BLaER1 (cell line): ENCODE data around the gene CATSPERD.
A peak's percentile ranks its signal among the peaks of the same experiment; 100 is the strongest.
"Not testable (repeated sequence)": the region's sequence is repeated elsewhere in the genome, so short reads cannot be mapped to it uniquely, and the experiment has no call there.

ENCODE experiments used
- H3K27ac ChIP-seq: shearing (Covaris generic); formaldehyde crosslinking; 2 replicates; pipeline ENCODE4 v1.8.1; 2022
- H3K27me3 ChIP-seq: shearing (Covaris generic); formaldehyde crosslinking; 2 replicates; pipeline ENCODE4 v1.8.1; 2022
- H3K36me3 ChIP-seq: shearing (Covaris generic); formaldehyde crosslinking; 2 replicates; pipeline ENCODE4 v1.8.1; 2022
- H3K4me1 ChIP-seq: shearing (Covaris generic); formaldehyde crosslinking; 2 replicates; pipeline ENCODE4 v1.8.1; 2022
- H3K4me2 ChIP-seq: shearing (Covaris generic); formaldehyde crosslinking; 2 replicates; pipeline ENCODE4 v1.8.1; 2022
- H3K4me3 ChIP-seq: shearing (Covaris generic); formaldehyde crosslinking; 2 replicates; pipeline ENCODE4 v1.8.1; 2022
- H3K9ac ChIP-seq: shearing (Covaris generic); formaldehyde crosslinking; 2 replicates; pipeline ENCODE4 v1.8.1; 2022
- H3K9me3 ChIP-seq: shearing (Covaris generic); formaldehyde crosslinking; 2 replicates; pipeline ENCODE4 v1.8.1; 2022
- H4K20me1 ChIP-seq: shearing (Covaris generic); formaldehyde crosslinking; 2 replicates; pipeline ENCODE4 v1.8.1; 2022
- Cebpa-rat ChIP-seq: shearing (Covaris generic); IDR thresholded peaks from 2 replicates; pipeline ENCODE4 v1.8.1; 2022

CATSPERD gene

DNA sequence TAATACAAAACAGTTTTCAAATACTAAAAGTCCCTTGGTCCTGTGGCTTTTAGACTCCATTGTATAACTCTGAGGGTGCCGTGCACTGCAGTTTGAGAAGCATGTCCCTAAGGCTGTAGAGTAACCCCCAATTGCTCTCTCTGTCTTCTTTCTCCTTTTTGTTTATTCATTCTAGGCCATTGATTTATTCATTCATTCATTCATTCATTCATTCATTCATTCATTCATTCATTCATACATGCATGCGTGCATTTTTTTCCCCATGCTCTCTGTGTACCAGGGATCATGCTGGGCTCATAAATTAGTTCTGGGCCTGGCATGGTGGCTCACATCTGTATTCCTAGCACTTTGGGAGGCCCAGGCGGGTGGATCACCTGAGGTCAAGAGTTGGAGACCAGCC, 44.8 kb downstream of the CATSPERD start:
- TF ChIP-seq Cebpa-rat: no peak
- H3K4me3 ChIP-seq: no peak overlapping the region
- peaks cover 35% of the 10 kb centered on the region for H3K4me1 ChIP-seq
- no peak overlapping the region for H3K9ac ChIP-seq
- no peak overlapping the region for H3K4me2 ChIP-seq
- no peaks in the 10 kb centered on the region for H3K36me3 ChIP-seq
- H3K9me3 ChIP-seq: no peaks in the 10 kb centered on the region
- H3K27ac ChIP-seq: no peak overlapping the region
- no peaks in the 10 kb centered on the region for H3K27me3 ChIP-seq
- H4K20me1 ChIP-seq: no peaks in the 10 kb centered on the region

DNA sequence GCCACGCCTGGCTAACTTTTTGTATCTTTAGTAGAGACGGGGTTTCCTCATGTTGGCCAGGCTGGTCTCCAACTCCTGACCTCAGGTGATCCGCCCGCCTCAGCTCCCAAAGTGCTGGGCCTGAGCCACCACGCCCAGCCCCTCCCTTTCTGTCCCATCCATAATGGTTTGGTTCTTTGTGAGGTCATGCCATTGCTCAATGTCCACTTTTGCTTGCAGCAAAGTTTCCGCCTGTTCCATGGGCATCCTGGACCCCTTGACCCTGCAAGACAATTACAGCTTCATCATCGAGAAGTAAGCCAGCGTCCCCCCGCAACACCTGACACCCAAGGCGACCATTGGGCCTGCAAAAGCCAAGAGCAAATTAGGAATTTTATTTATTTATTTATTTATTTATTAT, 47.5 kb downstream of the CATSPERD start:
- Histone ChIP-seq H3K4me3 (no peak overlapping the region), H3K9ac (no peak overlapping the region), H3K27me3 (no peaks in the 10 kb centered on the region), H3K27ac (no peak overlapping the region), H4K20me1 (no peaks in the 10 kb centered on the region), H3K9me3 (no peaks in the 10 kb centered on the region), H3K36me3 (no peaks in the 10 kb centered on the region), H3K4me1 (peaks cover 49% of the 10 kb centered on the region), H3K4me2 (peak overlapping the region; percentile 50)
- TF ChIP-seq Cebpa-rat: no peak

DNA sequence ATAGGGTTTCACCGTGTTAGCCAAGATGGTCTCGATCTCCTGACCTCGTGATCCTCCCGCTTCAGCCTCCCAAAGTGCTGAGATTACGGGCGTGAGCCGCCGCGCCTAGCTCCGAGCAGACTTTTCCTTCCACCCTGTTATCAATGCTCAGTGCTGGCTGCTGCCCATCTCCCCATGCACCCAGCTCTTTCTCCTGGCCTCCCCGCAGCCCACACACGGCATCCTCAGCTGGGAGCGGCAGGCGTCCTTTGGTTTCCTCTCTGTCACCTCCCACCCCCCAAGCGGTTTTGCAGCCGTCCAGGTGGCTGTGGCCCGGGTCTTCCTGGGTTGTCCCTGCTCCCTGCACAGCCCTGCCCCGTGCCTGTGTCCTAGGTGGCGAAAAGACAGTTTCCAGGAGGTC, 52.0 kb downstream of the CATSPERD start:
- H3K9ac ChIP-seq: no peak overlapping the region
- peaks cover 48% of the 10 kb centered on the region for H3K4me1 ChIP-seq
- H3K36me3 ChIP-seq: no peaks in the 10 kb centered on the region
- H3K27ac ChIP-seq: no peak overlapping the region
- H3K4me3 ChIP-seq: no peak overlapping the region
- TF ChIP-seq Cebpa-rat: no peak
- no peaks in the 10 kb centered on the region for H3K9me3 ChIP-seq
- H3K27me3 ChIP-seq: no peaks in the 10 kb centered on the region
- H3K4me2 ChIP-seq: peak overlapping the region; percentile 40
- H4K20me1 ChIP-seq: no peaks in the 10 kb centered on the region

DNA sequence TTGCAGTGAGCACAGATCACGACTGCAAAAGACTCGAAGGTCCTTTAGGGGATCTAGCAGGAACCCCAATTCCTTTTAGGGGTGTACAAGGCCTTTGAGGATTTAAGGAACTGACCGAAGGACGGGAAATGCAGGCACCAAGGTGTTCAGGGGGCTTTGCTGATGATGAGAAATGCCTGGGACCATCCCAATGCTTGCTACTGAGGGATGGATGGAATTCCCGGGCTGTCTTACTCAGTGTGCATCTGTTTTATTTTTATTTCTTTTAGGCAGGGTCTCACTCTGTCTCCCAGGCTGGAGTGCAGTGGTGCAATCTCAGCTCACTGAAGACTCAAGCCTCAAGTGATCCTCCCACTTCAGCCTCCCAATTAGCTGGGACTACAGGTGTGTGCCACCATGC, 52.8 kb downstream of the CATSPERD start:
- Histone ChIP-seq H3K4me2 (peak overlapping the region; percentile 40; the same call in 1 of the 2 replicates), H3K9ac (no peak overlapping the region), H3K27ac (no peak overlapping the region)

DNA sequence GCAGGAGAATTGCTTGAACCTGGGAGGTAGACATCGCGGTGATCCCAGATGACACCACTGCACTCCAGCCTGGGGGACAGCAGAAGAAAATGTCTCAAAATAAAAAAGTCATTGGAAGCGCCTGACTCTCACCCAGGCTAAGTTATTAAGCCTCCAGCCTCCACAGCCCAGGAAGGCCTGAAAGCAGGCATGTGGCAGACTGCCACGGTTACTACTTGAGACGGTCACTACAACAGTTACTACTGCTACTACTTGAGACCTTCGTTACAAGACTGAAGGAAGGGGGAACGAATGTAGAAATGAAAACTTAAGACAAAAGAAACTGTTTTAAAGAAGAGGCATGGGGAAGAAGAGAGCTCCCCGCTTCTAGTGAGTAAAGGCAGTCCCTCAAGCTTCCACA, 54.5 kb downstream of the CATSPERD start:
- Histone ChIP-seq H3K9ac (no peak overlapping the region), H3K27me3 (no peaks in the 10 kb centered on the region), H3K4me1 (peaks cover 22% of the 10 kb centered on the region), H3K4me2 (no peak overlapping the region), H3K36me3 (no peaks in the 10 kb centered on the region), H4K20me1 (no peaks in the 10 kb centered on the region), H3K4me3 (no peak overlapping the region), H3K9me3 (no peaks in the 10 kb centered on the region), H3K27ac (no peak overlapping the region)
- no peak for TF ChIP-seq Cebpa-rat

More for the DNA sequence above, 52.8 kb downstream of the CATSPERD start:
- Histone ChIP-seq H4K20me1 (no peaks in the 10 kb centered on the region), H3K4me1 (peaks cover 39% of the 10 kb centered on the region), H3K9me3 (no peaks in the 10 kb centered on the region), H3K4me3 (no peak overlapping the region), H3K27me3 (no peaks in the 10 kb centered on the region), H3K36me3 (no peaks in the 10 kb centered on the region)
- no peak for TF ChIP-seq Cebpa-rat

DNA sequence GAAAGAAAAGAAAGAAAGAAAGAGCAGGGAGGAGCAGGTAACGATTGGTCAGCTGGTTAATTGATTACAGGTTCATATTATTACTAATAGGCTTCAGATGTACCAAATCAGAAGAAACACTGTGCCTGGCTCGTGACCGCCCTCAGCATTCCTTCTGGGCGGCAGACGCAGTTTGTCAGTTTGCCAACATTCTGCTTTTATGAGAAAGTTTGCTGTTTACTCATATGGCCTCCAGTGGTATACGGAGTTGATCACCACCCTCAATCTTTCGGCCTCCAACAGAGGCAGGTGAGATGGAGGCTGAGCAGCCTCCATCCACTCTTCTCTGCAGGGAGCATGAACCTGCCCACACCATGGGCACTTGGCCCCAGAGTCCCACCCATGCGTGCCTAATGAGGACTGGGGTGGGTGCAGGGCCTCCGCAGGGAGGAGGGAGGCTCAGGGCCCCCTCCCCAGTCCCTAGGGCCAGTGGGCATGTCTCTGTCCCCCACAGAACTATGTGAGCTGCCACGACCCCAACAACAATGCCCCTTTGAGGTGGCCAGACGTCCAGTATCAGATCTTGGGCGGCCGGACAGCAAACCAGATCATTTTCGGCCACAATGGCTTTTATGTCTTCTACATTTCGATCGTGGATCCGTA, 55.4 kb downstream of the CATSPERD start:
- TF ChIP-seq Cebpa-rat: no peak
- H3K36me3 ChIP-seq: no peaks in the 10 kb centered on the region
- H4K20me1 ChIP-seq: no peaks in the 10 kb centered on the region
- H3K4me3 ChIP-seq: no peak overlapping the region
- no peak overlapping the region for H3K27ac ChIP-seq
- no peaks in the 10 kb centered on the region for H3K27me3 ChIP-seq
- H3K4me2 ChIP-seq: no peak overlapping the region
- H3K4me1 ChIP-seq: peaks cover 19% of the 10 kb centered on the region
- H3K9me3 ChIP-seq: no peaks in the 10 kb centered on the region
- H3K9ac ChIP-seq: no peak overlapping the region

DNA sequence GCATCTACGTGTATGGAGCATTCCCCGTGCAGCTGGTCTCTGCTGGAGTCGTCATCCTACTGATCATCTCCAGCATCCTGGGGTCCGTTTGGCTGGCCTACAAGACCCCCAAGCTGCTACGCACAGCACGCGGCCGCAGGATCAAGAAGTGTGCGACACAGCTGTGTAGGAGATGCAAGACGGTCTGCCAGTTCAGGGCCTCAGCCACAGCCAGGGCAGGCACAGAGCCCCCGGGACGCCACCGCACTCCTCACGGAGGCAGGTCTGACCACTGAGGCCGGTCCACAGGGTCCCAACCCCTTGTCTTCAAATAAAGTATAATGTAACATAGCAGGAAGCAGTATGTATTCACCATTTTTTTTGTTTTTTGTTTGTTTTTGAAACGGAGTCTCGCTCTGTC, 58.0 kb downstream of the CATSPERD start:
- Histone ChIP-seq H3K27ac (no peak overlapping the region), H3K27me3 (no peaks in the 10 kb centered on the region), H3K9me3 (no peaks in the 10 kb centered on the region), H3K4me1 (peaks cover under 1% of the 10 kb centered on the region; the same call in 1 of the 2 replicates), H3K4me2 (no peak overlapping the region), H4K20me1 (no peaks in the 10 kb centered on the region), H3K4me3 (no peak overlapping the region), H3K36me3 (peaks cover 16% of the 10 kb centered on the region), H3K9ac (no peak overlapping the region)
- TF ChIP-seq Cebpa-rat: no peak

DNA sequence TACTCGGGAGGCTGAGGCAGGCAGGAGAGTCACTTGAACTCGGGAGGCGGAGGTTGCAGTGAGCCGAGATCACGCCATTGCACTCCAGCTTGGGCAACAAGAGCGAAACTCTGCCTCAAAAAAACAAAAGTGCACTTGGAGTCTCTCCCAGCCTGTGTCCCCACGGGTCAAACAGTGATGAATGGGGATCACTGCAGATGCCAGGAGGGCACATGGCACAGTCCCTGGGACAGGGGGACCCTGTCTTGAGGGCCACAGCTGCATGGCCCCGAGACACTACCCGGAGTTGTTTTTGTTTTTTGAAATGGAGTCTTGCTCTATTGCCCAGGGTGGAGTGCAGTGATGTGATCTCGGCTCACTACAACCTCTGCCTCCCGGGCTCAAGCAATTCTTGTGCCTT, 60.5 kb downstream of the CATSPERD start:
- H3K9ac ChIP-seq, H3K4me2 ChIP-seq, H3K4me3 ChIP-seq, H3K4me1 ChIP-seq, H3K27me3 ChIP-seq, H3K27ac ChIP-seq, H3K9me3 ChIP-seq: not testable (repeated sequence)
- Histone ChIP-seq H3K36me3 (peaks cover 41% of the 10 kb centered on the region), H4K20me1 (peaks cover 11% of the 10 kb centered on the region)

DNA sequence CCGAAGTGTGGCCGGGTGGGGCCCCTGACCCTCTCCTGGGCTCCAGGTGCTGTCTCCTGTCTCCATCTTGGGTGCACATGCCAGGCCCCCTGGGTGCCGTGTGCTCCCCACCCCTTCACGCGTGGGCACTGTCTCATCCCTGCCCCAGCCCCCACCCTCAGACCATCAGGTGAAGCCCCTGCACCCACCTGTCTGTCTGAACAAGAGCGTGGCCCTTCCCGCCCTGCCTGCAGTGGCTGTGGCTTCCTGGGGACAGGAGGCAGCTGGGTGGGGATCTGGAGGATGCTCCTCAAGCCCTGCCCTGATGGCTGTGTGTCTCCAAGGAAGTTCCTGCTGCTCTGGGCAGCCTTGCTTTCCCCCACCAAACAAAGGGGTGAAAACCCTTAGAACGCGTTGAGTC, 61.9 kb downstream of the CATSPERD start:
- Histone ChIP-seq H3K27me3 (no peaks in the 10 kb centered on the region), H3K4me2 (no peak overlapping the region), H4K20me1 (peaks cover 12% of the 10 kb centered on the region), H3K36me3 (peaks cover 55% of the 10 kb centered on the region), H3K4me3 (no peak overlapping the region), H3K9ac (no peak overlapping the region), H3K27ac (no peak overlapping the region), H3K4me1 (no peaks in the 10 kb centered on the region), H3K9me3 (no peaks in the 10 kb centered on the region)
- TF ChIP-seq Cebpa-rat: no peak

DNA sequence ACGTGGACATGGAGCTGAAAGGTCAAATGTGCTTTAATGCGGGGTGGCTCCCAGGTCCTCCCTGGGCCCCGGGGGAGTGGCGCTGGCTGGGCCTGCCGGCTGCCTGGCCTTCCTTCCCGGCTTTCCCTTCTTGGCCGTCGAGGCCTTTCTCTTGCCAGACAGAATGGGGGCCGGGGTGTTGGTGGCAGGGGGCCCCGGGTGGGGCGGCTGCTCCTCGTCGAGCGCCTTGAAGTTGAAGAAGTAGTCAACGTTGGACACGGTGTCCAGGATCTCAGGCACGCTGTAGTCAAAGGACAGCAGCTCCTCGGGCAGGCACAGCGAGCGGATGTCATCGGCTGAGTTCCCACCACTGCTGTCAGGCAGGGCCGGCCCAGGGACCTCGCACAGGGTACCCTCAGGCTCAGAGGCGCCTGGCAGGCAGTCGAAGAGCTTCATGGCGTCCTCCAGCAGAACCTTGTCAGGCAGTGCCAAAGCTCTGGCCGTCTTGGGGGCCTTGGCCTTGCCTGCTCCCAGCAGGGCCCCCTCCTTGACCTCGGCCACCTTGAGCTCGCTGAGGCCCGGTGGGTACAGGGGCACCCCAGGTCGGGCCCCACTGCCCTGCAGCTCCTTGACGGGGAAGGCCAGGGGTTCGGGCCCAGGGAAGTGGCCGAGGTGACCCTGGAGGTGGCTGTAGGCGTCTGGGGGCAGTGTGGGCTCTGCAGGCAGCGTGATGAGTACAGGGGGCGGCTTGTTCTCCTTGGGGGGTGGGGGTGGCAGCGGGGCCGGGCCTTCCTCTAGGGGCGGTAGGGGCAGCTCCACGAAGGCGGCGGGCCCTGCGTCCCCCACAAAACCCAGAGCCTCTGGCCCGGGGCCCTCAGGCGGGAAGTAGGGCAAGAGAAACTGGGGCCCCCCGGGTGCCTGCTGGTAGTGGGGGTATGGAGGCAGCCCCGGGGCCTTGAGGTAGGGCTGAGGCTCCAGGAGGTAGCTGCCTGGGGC, 62.8 kb downstream of the CATSPERD start:
- no peak overlapping the region for H3K4me2 ChIP-seq
- H3K9me3 ChIP-seq: no peaks in the 10 kb centered on the region
- peaks cover 64% of the 10 kb centered on the region for H3K36me3 ChIP-seq
- H3K27ac ChIP-seq: no peak overlapping the region
- H3K4me3 ChIP-seq: no peak overlapping the region
- no peaks in the 10 kb centered on the region for H3K4me1 ChIP-seq
- peaks cover 22% of the 10 kb centered on the region for H4K20me1 ChIP-seq
- no peaks in the 10 kb centered on the region for H3K27me3 ChIP-seq
- no peak overlapping the region for H3K9ac ChIP-seq
- no peak for TF ChIP-seq Cebpa-rat
